Embryonic facial prominence (tissue), 1 donor: Measurements from ENCODE around the gene GPR78.

Source experiments
- DNase-seq: peaks from one replicate; pipeline ENCODE4 v3.0.0-alpha.2; 2016; ENCODE audit errors: extremely low spot score

GPR78 gene

GRCh38 chr4:8547108-8547911 lies 32.9 kb upstream of the GPR78 start:
- DNase-seq, result no peak

- DNase-seq, result no peak
These were observed 32.1 kb upstream of the GPR78 start for GRCh38 chr4:8547912-8548730.

GRCh38 chr4:8548731-8549351 lies 31.4 kb upstream of the GPR78 start:
- DNase-seq, result no peak

GRCh38 chr4:8549352-8549931 lies 30.8 kb upstream of the GPR78 start:
- DNase-seq, result no peak

- DNase-seq, result no peak
These were observed 29.5 kb upstream of the GPR78 start for GRCh38 chr4:8550691-8551090.

- DNase-seq, result no peak
These were observed 28.2 kb upstream of the GPR78 start for GRCh38 chr4:8552024-8552423.

GRCh38 chr4:8552581-8553205 lies 27.5 kb upstream of the GPR78 start:
- DNase-seq, result no peak

GRCh38 chr4:8553216-8553615 lies 27.0 kb upstream of the GPR78 start:
- DNase-seq, result no peak

- no peak for DNase-seq
These were observed 26.2 kb upstream of the GPR78 start for GRCh38 chr4:8553991-8554405.

- DNase-seq, result no peak
These were observed 25.6 kb upstream of the GPR78 start for GRCh38 chr4:8554555-8555100.

GRCh38 chr4:8555716-8556115 lies 24.5 kb upstream of the GPR78 start:
- no peak for DNase-seq

GRCh38 chr4:8556341-8557150 lies 23.6 kb upstream of the GPR78 start:
- DNase-seq, result no peak

GRCh38 chr4:8557151-8558076 lies 22.8 kb upstream of the GPR78 start:
- no peak for DNase-seq

- DNase-seq, result no peak
These were observed 21.9 kb upstream of the GPR78 start for GRCh38 chr4:8558080-8558960.

- DNase-seq, result no peak
These were observed 21.2 kb upstream of the GPR78 start for GRCh38 chr4:8559011-8559410.

- no peak for DNase-seq
These were observed 20.5 kb upstream of the GPR78 start for GRCh38 chr4:8559524-8560264.

- DNase-seq, result no peak
These were observed 19.7 kb upstream of the GPR78 start for GRCh38 chr4:8560265-8561047.
